Midbrain (tissue), 1 donor: ENCODE measurements around the gene JARID2.

Experiments
- DNase-seq: peaks from one replicate; lab custom pipeline; 2025; lab: John Stamatoyannopoulos, UW

JARID2 gene

GRCh38 chr6:15246666-15247499, 1.0 kb downstream of the JARID2 start:
- no peak for DNase-seq

GRCh38 chr6:15247500-15248450, 1.9 kb downstream of the JARID2 start:
- peak; percentile 64 for DNase-seq

GRCh38 chr6:15248451-15249370, 2.8 kb downstream of the JARID2 start:
- DNase-seq: peak; percentile 91

GRCh38 chr6:15249371-15250019, 3.6 kb downstream of the JARID2 start:
- DNase-seq: no peak

GRCh38 chr6:15250187-15251168, 4.6 kb downstream of the JARID2 start:
- DNase-seq: no peak

- DNase-seq: no peak
These were observed 6.3 kb downstream of the JARID2 start for GRCh38 chr6:15252195-15252594.

GRCh38 chr6:15253203-15254022, 7.5 kb downstream of the JARID2 start:
- DNase-seq: no peak

- peak; percentile 50 for DNase-seq
These were observed 8.5 kb downstream of the JARID2 start for GRCh38 chr6:15254070-15254975.

GRCh38 chr6:15255481-15255880, 9.6 kb downstream of the JARID2 start:
- no peak for DNase-seq

GRCh38 chr6:15255909-15256395, 10.1 kb downstream of the JARID2 start:
- no peak for DNase-seq

GRCh38 chr6:15256538-15257271, 10.8 kb downstream of the JARID2 start:
- no peak for DNase-seq

- DNase-seq: no peak
These were observed 11.7 kb downstream of the JARID2 start for GRCh38 chr6:15257357-15258132.

- no peak for DNase-seq
These were observed 13.9 kb downstream of the JARID2 start for GRCh38 chr6:15259766-15260098.

- no peak for DNase-seq
These were observed 14.4 kb downstream of the JARID2 start for GRCh38 chr6:15260099-15260821.

- DNase-seq: no peak
These were observed 18.0 kb downstream of the JARID2 start for GRCh38 chr6:15263780-15264374.
